Duodenal mucosa (tissue), 2 donors: Measurements from ENCODE around the gene EEIG1.

Experiments used
- H3K27ac ChIP-seq: one replicate; pipeline ENCODE4 v1.7.0; 2013; ENCODE audit warnings: low read depth, low read length
- H3K27me3 ChIP-seq, 2 donors: one replicate each; pipeline ENCODE4 v1.7.0; 2013; ENCODE audit warnings: low read length in 2 of 2, control low read depth in 1 of 2; ENCODE audit not compliant: insufficient read depth in 2 of 2, control insufficient read depth in 1 of 2
- H3K36me3 ChIP-seq, 2 donors: one replicate each; pipeline ENCODE4 v1.7.0; 2013; ENCODE audit warnings: low read length in 2 of 2, control low read depth in 1 of 2; ENCODE audit not compliant: insufficient read depth in 2 of 2, control insufficient read depth in 1 of 2
- H3K4me1 ChIP-seq, 2 donors: one replicate each; pipeline ENCODE4 v1.7.0; 2013; ENCODE audit warnings: low read length in 2 of 2, control low read depth in 1 of 2; ENCODE audit not compliant: insufficient read depth in 2 of 2, control insufficient read depth in 1 of 2
- H3K4me3 ChIP-seq, 2 donors: one replicate each; pipeline ENCODE4 v1.7.0; 2013; ENCODE audit warnings: low read length in 2 of 2, low read depth in 1 of 2
- H3K9ac ChIP-seq, 2 donors: one replicate each; pipeline ENCODE4 v1.7.0; 2013; ENCODE audit warnings: low read length in 2 of 2, low read depth in 1 of 2
- H3K9me3 ChIP-seq, 2 donors: one replicate each; pipeline ENCODE4 v1.7.0; 2013; ENCODE audit warnings: low read length in 2 of 2, control low read depth in 1 of 2; ENCODE audit not compliant: control insufficient read depth in 1 of 2

EEIG1 gene

DNA sequence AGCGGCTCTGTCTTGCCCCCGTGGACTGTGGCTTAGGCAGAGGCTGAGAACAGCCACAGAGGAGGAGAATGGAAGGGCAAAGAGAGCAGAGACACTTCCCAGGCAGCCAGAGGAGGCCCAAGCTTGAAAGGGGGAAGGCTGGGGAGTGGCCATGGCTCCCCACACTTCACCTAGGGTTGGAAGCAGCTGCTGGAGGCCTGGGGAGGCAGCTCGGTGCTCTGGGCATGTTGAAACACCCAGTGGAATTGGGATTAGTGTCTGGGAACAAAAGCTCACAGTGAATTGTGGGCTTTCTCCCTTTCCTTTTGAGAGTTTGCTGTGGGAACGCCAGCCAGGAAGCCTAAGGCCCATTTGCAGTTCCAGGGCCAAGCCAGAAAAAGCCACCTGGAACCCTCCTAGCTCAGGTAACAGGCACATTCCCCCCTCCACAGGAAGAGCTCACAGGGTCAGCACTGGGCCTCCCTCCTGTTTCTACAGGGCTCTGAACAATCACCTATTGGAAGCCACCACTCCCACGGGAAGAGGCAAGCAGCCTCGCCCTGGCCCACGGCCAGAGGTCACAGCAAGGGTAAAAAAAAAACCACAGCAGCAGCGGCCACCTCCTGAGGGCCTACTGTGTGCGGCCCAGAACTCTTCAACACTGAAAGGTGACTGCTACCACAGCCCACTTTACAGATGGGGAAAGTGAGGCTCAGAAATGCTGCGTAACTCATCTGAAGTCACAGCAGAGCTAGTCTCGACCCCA is 20.2 kb downstream of the EEIG1 start:
- Histone ChIP-seq H3K4me1 (peaks cover 54 to 60% of the 10 kb centered on the region in 2 donors), H3K27me3 (no peaks in the 10 kb centered on the region), H3K36me3 (peaks cover 0 to 7% of the 10 kb centered on the region in 2 donors), H3K4me3 (peak overlapping the region in 1 of 2 donors; percentile 13), H3K9me3 (no peaks in the 10 kb centered on the region), H3K27ac (peak overlapping the region; percentile 53), H3K9ac (peak overlapping the region; percentile 57 to 58)

DNA sequence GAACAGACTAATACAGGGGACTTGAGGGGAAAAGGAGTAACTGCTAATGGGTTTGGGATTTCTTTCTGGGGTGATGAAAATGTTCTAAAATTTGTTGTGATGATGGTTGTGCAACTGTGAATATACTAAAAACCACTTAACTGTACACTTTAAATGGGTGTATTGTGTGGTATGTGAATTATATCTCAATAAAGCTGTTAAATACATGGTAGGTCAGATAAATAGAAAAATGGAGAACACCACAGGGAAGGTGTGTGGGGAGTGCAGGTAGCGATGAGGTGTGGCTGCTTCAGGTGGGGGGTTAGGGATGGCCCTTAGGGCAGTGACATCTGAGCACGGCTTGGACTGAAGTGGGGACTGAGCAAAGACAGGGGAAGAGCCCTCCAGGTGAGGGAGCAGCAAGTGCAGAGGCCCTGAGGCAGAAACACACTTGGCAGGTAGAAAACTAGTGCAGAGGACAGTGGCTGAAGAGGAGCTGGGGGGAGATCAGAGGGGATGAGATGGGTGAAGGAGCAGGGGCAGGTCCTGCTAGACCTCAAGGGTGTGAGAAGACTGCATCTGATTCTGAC is 20.9 kb downstream of the EEIG1 start:
- peak overlapping the region; percentile 57 to 58 for H3K9ac ChIP-seq
- peaks cover 0 to 7% of the 10 kb centered on the region in 2 donors for H3K36me3 ChIP-seq
- no peaks in the 10 kb centered on the region for H3K9me3 ChIP-seq
- H3K27ac ChIP-seq: peak overlapping the region; percentile 53
- H3K27me3 ChIP-seq: no peaks in the 10 kb centered on the region
- no peak overlapping the region for H3K4me3 ChIP-seq
- peaks cover 55 to 60% of the 10 kb centered on the region in 2 donors for H3K4me1 ChIP-seq

DNA sequence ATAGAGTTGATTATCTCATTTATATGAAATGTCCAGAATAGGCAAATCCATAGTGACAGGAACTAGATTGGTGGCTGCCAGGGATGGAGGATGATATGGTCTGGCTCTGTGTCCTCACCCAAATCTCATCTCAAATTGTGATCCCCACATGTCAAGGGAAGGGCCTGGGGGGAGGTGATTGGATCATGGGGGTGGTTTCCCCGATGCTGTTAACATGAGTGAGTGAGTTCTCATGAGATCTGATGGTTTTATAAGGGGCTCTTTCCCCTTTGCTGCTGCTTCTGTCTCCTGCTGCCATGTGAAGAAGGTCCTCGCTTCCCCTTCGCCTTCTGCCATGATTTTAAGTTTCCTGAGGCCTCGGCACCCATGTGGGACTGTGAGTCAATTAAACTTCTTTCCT is 21.4 kb downstream of the EEIG1 start:
- Histone ChIP-seq H3K27me3 (no peaks in the 10 kb centered on the region), H3K4me1 (peaks cover 56 to 62% of the 10 kb centered on the region in 2 donors), H3K9me3 (no peaks in the 10 kb centered on the region), H3K9ac (no peak overlapping the region), H3K36me3 (peaks cover 0 to 7% of the 10 kb centered on the region in 2 donors), H3K4me3 (no peak overlapping the region), H3K27ac (no peak overlapping the region)

DNA sequence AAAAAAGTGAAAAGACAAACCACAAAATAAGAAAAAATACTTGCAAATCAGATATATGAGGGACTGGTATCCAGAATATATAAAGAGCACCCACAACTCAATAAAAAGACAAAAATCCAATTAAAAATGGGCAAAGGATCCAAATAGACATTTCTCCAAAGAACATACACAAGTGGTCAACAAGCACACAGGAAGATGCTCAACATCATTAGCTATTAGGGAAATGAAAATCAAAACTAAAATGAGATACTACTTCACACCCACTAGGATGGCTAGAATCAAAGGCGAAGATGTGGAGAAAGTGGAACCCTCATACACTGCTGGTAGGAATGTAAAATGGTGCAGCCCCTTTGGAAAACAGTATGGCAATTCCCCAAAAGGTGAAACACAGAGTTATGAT is 22.1 kb downstream of the EEIG1 start:
- Histone ChIP-seq H3K27ac (no peak overlapping the region), H3K27me3 (no peaks in the 10 kb centered on the region), H3K4me1 (peaks cover 56 to 62% of the 10 kb centered on the region in 2 donors), H3K4me3 (no peak overlapping the region), H3K36me3 (peaks cover 0 to 6% of the 10 kb centered on the region in 2 donors), H3K9me3 (no peaks in the 10 kb centered on the region), H3K9ac (no peak overlapping the region)

DNA sequence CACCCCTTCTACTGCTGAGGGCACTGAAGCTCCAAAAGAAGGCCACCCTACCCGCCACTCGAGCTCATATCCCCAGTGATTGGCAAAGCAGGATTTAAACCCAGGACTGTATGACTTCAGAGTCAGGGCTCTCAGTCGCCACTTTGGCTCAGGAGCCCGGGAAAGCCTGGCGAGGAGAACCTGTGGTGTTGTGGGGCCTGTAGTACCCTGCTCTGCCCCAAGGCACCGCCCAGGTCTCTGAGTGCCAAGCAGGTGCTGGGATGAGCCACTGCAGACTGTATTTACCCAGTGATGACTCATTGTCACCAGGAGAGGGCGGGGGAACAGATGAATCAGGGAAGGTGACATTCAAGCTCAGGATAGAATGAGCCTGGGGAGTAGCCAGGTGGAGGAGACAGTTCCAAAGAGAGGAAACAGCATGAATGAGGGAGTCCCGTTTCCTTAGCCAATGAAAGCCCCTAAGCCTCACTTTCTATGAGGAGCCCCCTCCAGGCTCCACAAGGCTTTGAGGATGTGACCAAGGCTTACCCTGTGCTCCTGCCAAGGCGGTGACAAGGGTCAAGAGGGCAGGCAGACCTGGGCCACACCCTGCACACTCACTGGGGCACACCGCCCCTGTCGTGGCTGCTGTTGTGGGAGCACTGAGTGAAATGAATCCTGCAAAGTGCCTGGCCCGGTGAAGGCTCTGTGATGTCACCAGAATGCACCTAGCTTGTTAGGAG is 25.3 kb downstream of the EEIG1 start:
- Histone ChIP-seq H3K27ac (peak overlapping the region; percentile 88), H3K4me1 (peaks cover 49 to 53% of the 10 kb centered on the region in 2 donors), H3K36me3 (peaks cover 0 to 9% of the 10 kb centered on the region in 2 donors), H3K27me3 (no peaks in the 10 kb centered on the region), H3K9me3 (no peaks in the 10 kb centered on the region), H3K9ac (peak overlapping the region; percentile 77 to 82), H3K4me3 (peak overlapping the region; percentile 9 to 42)

DNA sequence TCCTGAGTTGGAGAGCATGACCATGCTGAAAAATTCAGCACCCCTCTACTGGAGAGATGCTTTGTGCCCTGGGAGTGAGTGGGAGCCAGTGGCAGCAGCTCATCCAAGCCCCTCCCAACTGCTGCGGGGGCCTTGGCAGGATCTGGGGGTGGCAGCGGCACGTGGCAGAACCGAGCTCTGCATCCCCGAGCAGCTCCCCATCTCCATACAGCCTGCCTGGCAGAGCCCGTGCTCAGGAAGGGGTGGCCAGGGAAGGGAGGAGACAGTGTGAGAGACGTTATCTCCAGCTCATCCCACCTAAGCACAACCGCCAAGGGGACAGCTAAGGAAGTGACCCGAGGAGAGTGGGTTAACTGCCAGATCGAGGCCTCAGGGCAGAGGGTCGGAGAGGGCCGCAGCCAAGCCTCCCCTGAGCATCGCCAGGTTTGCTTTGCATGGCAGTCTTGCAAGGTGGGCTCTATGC is 25.9 kb downstream of the EEIG1 start:
- Histone ChIP-seq H3K9ac (peak overlapping the region; percentile 71 to 77), H3K27me3 (no peaks in the 10 kb centered on the region), H3K36me3 (peaks cover 0 to 13% of the 10 kb centered on the region in 2 donors), H3K4me1 (peaks cover 45 to 51% of the 10 kb centered on the region in 2 donors), H3K27ac (peak overlapping the region; percentile 83), H3K9me3 (no peaks in the 10 kb centered on the region), H3K4me3 (peak overlapping the region; percentile 5 to 42)

DNA sequence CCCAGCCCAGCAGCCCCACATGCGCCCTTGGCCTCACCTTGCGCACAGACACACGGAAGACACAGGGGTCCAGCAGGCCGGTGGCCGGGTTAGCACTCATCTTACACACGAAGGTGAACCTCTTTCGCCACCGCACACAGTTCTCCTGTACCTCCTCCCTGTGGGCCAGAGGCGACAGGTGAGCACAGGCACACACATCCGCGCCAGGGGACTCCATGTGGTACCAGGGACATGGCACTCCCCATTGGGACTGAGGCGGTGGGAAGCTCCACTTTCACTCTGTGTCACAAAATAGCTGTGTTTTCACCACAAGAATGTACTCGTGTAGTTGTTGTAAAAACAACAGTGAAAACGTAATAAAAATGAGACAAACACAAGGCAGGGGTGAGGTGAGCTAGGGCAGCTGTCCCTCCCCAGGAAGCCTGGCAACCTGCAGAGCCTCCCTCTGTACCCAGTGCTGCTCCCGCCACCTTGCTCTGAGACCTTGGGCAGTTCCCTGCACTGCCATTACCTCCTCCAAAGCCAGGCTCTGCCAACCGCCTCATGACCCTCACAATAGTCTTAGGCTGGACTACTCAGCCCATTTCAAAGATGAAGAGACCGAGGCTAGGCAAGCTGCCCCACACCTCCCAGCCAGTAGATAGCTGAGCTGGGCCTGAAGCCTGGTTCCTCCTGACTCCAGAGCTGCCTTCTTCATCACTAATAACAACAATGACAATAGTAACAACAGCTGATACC is 26.9 kb downstream of the EEIG1 start:
- H3K9ac ChIP-seq: peak overlapping the region; percentile 71 to 77
- H3K36me3 ChIP-seq: peaks cover 0 to 20% of the 10 kb centered on the region in 2 donors
- H3K4me3 ChIP-seq: no peak overlapping the region
- peaks cover 46 to 59% of the 10 kb centered on the region in 2 donors for H3K4me1 ChIP-seq
- H3K9me3 ChIP-seq: no peaks in the 10 kb centered on the region
- H3K27me3 ChIP-seq: no peaks in the 10 kb centered on the region
- H3K27ac ChIP-seq: no peak overlapping the region

DNA sequence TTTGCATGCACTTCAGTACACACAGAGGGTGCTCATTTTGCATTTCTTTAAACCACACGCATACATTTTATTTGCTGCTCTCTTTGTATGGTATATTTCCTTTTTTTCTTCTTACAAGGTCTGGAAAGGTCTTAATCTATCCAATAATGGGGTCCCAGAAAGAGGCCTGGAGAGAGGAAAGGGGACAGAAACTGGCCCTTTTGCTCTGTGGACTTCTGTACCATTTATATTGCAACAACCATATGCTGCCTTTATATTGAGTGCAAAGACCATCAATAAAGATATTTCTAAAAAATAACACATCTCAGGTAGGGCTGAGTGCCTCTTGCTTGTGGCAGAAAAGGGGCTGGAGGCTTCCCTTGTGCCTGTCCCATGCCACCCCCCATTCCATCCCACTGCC is 27.6 kb downstream of the EEIG1 start:
- Histone ChIP-seq H3K9ac (peak overlapping the region in 1 of 2 donors; percentile 77), H3K4me3 (no peak overlapping the region), H3K4me1 (peaks cover 46 to 59% of the 10 kb centered on the region in 2 donors), H3K27me3 (no peaks in the 10 kb centered on the region), H3K27ac (no peak overlapping the region), H3K36me3 (peaks cover 0 to 28% of the 10 kb centered on the region in 2 donors), H3K9me3 (no peaks in the 10 kb centered on the region)

DNA sequence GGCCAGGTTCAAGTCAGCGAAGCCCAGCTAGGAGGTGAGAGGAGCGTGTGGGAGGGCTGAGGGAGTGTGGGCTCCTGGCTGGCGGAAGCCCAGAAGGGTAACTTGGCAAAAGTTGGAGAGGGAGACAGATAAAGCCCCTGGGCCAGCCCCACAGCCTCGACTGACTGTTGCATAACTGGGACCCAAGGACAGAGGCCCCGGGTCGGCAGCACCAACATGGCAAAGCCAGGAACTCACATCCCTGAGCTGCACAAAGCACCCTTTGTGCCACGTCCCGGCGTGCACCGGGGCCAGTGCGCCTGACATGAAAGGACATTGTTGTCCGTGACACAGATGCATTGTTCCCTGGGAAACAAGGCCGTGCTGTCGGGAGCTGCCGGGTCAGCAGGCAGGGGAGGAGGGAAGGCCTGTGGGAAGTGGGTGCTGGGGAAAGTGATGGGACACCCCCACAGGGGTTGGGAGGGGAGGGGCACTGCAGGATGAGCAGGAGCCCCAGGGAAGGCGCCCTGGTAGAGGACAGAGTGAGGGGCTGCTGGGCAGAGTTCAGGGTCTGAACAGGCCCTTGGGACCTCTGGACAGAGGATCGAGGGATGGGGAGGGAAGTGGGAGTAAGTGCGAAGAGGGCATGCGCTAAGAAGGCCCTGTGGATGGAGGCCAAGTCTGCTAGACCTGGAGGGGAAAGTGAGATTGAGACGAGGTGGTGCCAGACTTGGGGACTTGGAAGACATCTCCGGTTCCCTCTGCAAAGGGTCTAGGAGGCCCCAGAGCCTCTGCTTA is 30.1 kb downstream of the EEIG1 start:
- Histone ChIP-seq H3K9ac (no peak overlapping the region), H3K27me3 (no peaks in the 10 kb centered on the region), H3K9me3 (no peaks in the 10 kb centered on the region), H3K4me3 (no peak overlapping the region), H3K4me1 (peaks cover 41 to 51% of the 10 kb centered on the region in 2 donors), H3K36me3 (peaks cover 6 to 47% of the 10 kb centered on the region in 2 donors), H3K27ac (peak overlapping the region; percentile 1)
